Bronchial epithelial cell (primary cell): ENCODE results near the gene FAM89B. TPM values are rescaled to one million over a fixed set of nuclear protein-coding genes. Genes with fewer than 3 reads are reported as not detected.

Experiments used
- DNase-seq: peaks from one replicate; pipeline ENCODE4 v3.0.0-alpha.2; 2010; ENCODE audit warnings: low read depth
- FAIRE-seq: peaks from 2 replicates; lab custom pipeline; 2011; peaks lifted over from hg19 to GRCh38; lab: Jason Lieb, UNC
- H3K27me3 ChIP-seq: 2 replicates; pipeline ENCODE4 v1.5.1; 2011; ENCODE audit warnings: low read length; ENCODE audit not compliant: control insufficient read depth, insufficient read depth
- H3K36me3 ChIP-seq: 2 replicates; pipeline ENCODE4 v1.5.1; 2011; ENCODE audit warnings: low read length; ENCODE audit not compliant: control insufficient read depth, insufficient read depth
- H3K4me3 ChIP-seq: 2 replicates; pipeline ENCODE4 v1.5.1; 2011; ENCODE audit warnings: mild to moderate bottlenecking, low read depth, low read length, control low read depth
- total RNA-seq: library from RNA; depleted of rRNA; stranded (reverse); fragments of >200 nt; gene quantifications from 2 replicates; pipeline ENCODE4 v1.2.1, GENCODE V29; 2014
- TF ChIP-seq, protein P1 (sequence below): IDR thresholded peaks from 2 replicates; pipeline ENCODE4 v1.5.1; 2011; ENCODE audit warnings: mild to moderate bottlenecking, moderate library complexity, low read length, control low read depth, inconsistent platforms; ENCODE audit not compliant: insufficient read depth, severe bottlenecking

The FAM89B gene
- total RNA-seq, 1 donor from 2014 or later = 10.8 TPM

DNA sequence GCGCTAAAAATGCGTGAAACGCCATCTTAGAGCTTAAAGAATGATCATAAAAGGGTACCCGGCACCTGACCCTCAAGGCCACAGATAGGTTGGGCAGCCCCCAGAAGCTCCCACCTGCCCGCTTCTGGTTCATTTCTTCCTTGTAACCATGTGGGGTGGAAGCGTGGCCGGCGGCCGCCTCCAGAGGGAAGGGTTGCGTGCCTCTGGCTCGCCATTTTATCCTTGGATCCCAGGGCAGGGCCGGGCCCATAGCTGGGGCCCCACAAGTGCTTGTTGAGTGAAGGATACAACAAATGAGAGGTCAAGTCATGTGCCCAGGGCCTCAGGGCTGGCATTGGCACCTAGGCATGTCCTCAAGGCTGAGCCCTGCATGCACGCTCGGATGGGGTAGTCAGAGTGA lies 49.1 kb downstream of the FAM89B start:
- peaks cover 59% of the 10 kb centered on the region for H3K36me3 ChIP-seq
- DNase-seq = no peak
- FAIRE-seq = no peak
- H3K4me3 ChIP-seq = no peak overlapping the region
- H3K27me3 ChIP-seq = no peaks in the 10 kb centered on the region
- TF ChIP-seq, protein P1, sequence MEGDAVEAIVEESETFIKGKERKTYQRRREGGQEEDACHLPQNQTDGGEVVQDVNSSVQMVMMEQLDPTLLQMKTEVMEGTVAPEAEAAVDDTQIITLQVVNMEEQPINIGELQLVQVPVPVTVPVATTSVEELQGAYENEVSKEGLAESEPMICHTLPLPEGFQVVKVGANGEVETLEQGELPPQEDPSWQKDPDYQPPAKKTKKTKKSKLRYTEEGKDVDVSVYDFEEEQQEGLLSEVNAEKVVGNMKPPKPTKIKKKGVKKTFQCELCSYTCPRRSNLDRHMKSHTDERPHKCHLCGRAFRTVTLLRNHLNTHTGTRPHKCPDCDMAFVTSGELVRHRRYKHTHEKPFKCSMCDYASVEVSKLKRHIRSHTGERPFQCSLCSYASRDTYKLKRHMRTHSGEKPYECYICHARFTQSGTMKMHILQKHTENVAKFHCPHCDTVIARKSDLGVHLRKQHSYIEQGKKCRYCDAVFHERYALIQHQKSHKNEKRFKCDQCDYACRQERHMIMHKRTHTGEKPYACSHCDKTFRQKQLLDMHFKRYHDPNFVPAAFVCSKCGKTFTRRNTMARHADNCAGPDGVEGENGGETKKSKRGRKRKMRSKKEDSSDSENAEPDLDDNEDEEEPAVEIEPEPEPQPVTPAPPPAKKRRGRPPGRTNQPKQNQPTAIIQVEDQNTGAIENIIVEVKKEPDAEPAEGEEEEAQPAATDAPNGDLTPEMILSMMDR = no peak

DNA sequence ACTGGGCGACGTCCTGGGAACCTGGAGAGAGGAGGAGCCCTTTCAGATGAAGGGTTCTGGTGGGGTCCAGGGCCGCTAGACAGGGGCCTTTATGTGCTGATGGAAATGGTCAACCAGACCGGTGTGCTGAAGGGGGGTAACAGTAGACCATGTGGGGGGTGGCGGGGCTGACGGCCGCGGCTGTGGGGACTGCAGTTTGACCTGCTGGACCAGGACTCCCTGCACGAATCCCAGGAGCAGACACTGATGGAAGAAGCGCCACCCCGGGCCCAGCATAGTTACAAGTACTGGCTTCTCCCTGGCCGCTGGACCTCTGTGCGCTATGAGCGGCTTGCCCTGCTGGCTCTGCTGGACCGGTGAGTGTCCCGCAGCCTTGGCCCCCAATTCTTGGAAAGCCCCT lies 49.7 kb downstream of the FAM89B start:
- Histone ChIP-seq H3K36me3 (peaks cover 64% of the 10 kb centered on the region), H3K27me3 (no peaks in the 10 kb centered on the region), H3K4me3 (no peak overlapping the region)
- TF ChIP-seq, protein P1 = no peak
- DNase-seq (no peak), FAIRE-seq (no peak)

GRCh38 chr11:65623177-65623576 lies 50.8 kb downstream of the FAM89B start:
- H3K4me3 ChIP-seq = no peak overlapping the region
- FAIRE-seq (no peak), DNase-seq (no peak)
- H3K27me3 ChIP-seq = no peaks in the 10 kb centered on the region
- TF ChIP-seq, protein P1 = no peak
- peaks cover 70% of the 10 kb centered on the region for H3K36me3 ChIP-seq

Other genes starting within 250 kb of the FAM89B start
- gene DPF2, start 238.7 kb upstream of the FAM89B start, total RNA-seq = 16.8 and 18.2 TPM in 2 replicates
- gene TIGD3, start 217.8 kb upstream of the FAM89B start, total RNA-seq = 0.26 TPM in 2 replicates
- gene SLC25A45, start 189.9 kb upstream of the FAM89B start, total RNA-seq = 0.26 and 0.77 TPM in 2 replicates
- 21.9 and 66.6 TPM in 2 replicates for gene FRMD8, start 185.9 kb upstream of the FAM89B start, total RNA-seq
- gene NEAT1, start 149.7 kb upstream of the FAM89B start, total RNA-seq = 114 and 133 TPM in 2 replicates
- gene MALAT1, start 73.5 kb upstream of the FAM89B start, total RNA-seq = 11,095 and 16,401 TPM in 2 replicates
- 49.5 and 64.5 TPM in 2 replicates for gene SCYL1, start 47.5 kb upstream of the FAM89B start, total RNA-seq
- 22.5 and 35.0 TPM in 2 replicates for gene LTBP3, start 14.2 kb upstream of the FAM89B start, total RNA-seq
- 30.3 and 43.4 TPM in 2 replicates for gene ZNRD2, start 2.1 kb upstream of the FAM89B start, total RNA-seq
- gene EHBP1L1, start 3.5 kb downstream of the FAM89B start, total RNA-seq = 31.6 and 62.0 TPM in 2 replicates
- 0.79 and 4.1 TPM in 2 replicates for gene KCNK7, start 23.3 kb downstream of the FAM89B start, total RNA-seq
- 11.1 and 18.6 TPM in 2 replicates for gene MAP3K11, start 41.7 kb downstream of the FAM89B start, total RNA-seq
- gene PCNX3, start 43.2 kb downstream of the FAM89B start, total RNA-seq = 5.3 and 10.2 TPM in 2 replicates
- 11.1 and 15.1 TPM in 2 replicates for gene SIPA1, start 65.6 kb downstream of the FAM89B start, total RNA-seq
- gene RELA, start 90.4 kb downstream of the FAM89B start, total RNA-seq = 9.5 and 15.2 TPM in 2 replicates
- 34.8 and 37.6 TPM in 2 replicates for gene KAT5, start 139.7 kb downstream of the FAM89B start, total RNA-seq
- 19.8 and 21.1 TPM in 2 replicates for gene RNASEH2C, start 148.3 kb downstream of the FAM89B start, total RNA-seq
- gene AP5B1, start 208.4 kb downstream of the FAM89B start, total RNA-seq = 6.1 and 8.4 TPM in 2 replicates
- gene OVOL1, start 214.5 kb downstream of the FAM89B start, total RNA-seq = 6.3 and 17.8 TPM in 2 replicates